K562 (cell line): Measurements from ENCODE around the gene LACTBL1. TPM values are rescaled to one million over a fixed set of nuclear protein-coding genes. Genes with fewer than 3 reads are reported as not detected.

Experiments used
- ATAC-seq: fragments of 200-7000 bp; cut with Tn5 transposase; 3 replicates; pipeline ENCODE4 v1.9.1; 2020; ENCODE audit warnings: moderate library complexity
- BruUV-seq: library from RNA; stranded (reverse); fragments of 400-500 nt; replicated peaks from 2 replicates; lab custom pipeline; 2021; lab: Mats Ljungman, UMichigan
- CTCF ChIA-PET: fragments of 300-600 bp; formaldehyde crosslinking; extraction: SDS; loops from one replicate; lab custom pipeline; 2021; ENCODE audit warnings: low intra/inter-chr PET ratio; lab: Yijun Ruan, JAX
- POLR2A ChIA-PET: fragments of 300-600, 350-650 bp; sonication (Branson Sonifier 250); formaldehyde crosslinking; extraction: SDS; loops from one replicate; lab custom pipeline; 2021; ENCODE audit warnings: antibody characterized with exemption, inconsistent platforms; lab: Yijun Ruan, JAX
- DNase-seq, 4 experiments: peaks; one replicate each; pipeline versions ENCODE4 v3.0.0 to v3.0.0-alpha.2; 2011 to 2018; ENCODE audit warnings: low spot score in 3 of 4, mixed read lengths in 3 of 4; ENCODE audit errors: extremely low read depth in 1 of 4
- FAIRE-seq: peaks from 2 replicates; lab custom pipeline; 2011; peaks lifted over from hg19 to GRCh38; lab: Jason Lieb, UNC
- H2AFZ ChIP-seq: 2 replicates; pipeline ENCODE4 v1.6.0; 2011; ENCODE audit warnings: low read depth, low read length, control low read depth, inconsistent platforms
- H3K27ac ChIP-seq: fragments of 200-600 bp; 3 replicates; pipeline ENCODE4 v1.8.0; 2011; ENCODE audit warnings: low read depth, mild to moderate bottlenecking, control low read depth, inconsistent platforms, low read length, moderate library complexity, mixed read lengths; ENCODE audit errors: extremely low read depth
- H3K27me3 ChIP-seq, 2 experiments: fragments of 300-600 bp in 1 of 2; 2 replicates in 1 of 2; 3 replicates in 1 of 2; pipeline versions ENCODE4 v1.6.0 to v1.8.0; 2011; ENCODE audit warnings: inconsistent platforms in 2 of 2, low read length in 2 of 2, mild to moderate bottlenecking in 1 of 2, mixed read lengths in 1 of 2, moderate library complexity in 1 of 2; ENCODE audit not compliant: control insufficient read depth in 2 of 2, insufficient read depth in 2 of 2
- H3K36me3 ChIP-seq: fragments of 300-600 bp; 3 replicates; pipeline ENCODE4 v1.8.0; 2011; ENCODE audit warnings: mild to moderate bottlenecking, low read length, inconsistent platforms; ENCODE audit not compliant: control insufficient read depth, insufficient read depth
- H3K4me1 ChIP-seq, 2 experiments: fragments of 200-600 bp in 1 of 2; replicated peaks in 1 of 2; 2 replicates in 1 of 2; 3 replicates in 1 of 2; pipeline versions ENCODE4 v1.5.1 to v1.8.0; 2011; ENCODE audit warnings: inconsistent platforms in 2 of 2, low read length in 2 of 2, mild to moderate bottlenecking in 1 of 2, mixed read lengths in 1 of 2, moderate library complexity in 1 of 2; ENCODE audit not compliant: control insufficient read depth in 2 of 2, insufficient read depth in 2 of 2
- H3K4me2 ChIP-seq: 2 replicates; pipeline ENCODE4 v1.6.1; 2011; ENCODE audit warnings: low read length, control low read depth, inconsistent platforms, mixed read lengths; ENCODE audit not compliant: insufficient read depth
- H3K4me3 ChIP-seq: fragments of 200-600 bp; sonication (generic), shearing (Covaris generic); 2 replicates; pipeline ENCODE4 v1.5.1; 2016; ENCODE audit warnings: control low read depth, inconsistent platforms
- H3K79me2 ChIP-seq: fragments of 200-600 bp; 3 replicates; pipeline ENCODE4 v1.8.0; 2011; ENCODE audit warnings: low read length, inconsistent platforms; ENCODE audit not compliant: control insufficient read depth, insufficient read depth
- H3K9ac ChIP-seq, 2 experiments: 2 replicates each; pipeline versions ENCODE4 v1.6.0 to v1.6.1; 2011; ENCODE audit warnings: low read depth in 2 of 2, low read length in 2 of 2, control low read depth in 1 of 2, inconsistent platforms in 1 of 2, mild to moderate bottlenecking in 1 of 2, mixed read lengths in 1 of 2; ENCODE audit not compliant: insufficient read depth in 1 of 2
- H3K9me1 ChIP-seq: one replicate; pipeline ENCODE4 v1.6.0; 2011; ENCODE audit warnings: inconsistent platforms, mild to moderate bottlenecking, low read length, moderate library complexity; ENCODE audit not compliant: control insufficient read depth, insufficient read depth
- H3K9me3 ChIP-seq: replicated peaks from 2 replicates; pipeline ENCODE4 v1.5.1; 2011; ENCODE audit warnings: low read depth, low read length, inconsistent platforms; ENCODE audit not compliant: control insufficient read depth, insufficient read depth
- H4K20me1 ChIP-seq: replicated peaks from 2 replicates; pipeline ENCODE4 v1.6.1; 2011; ENCODE audit warnings: low read length, inconsistent platforms, mixed read lengths; ENCODE audit not compliant: control insufficient read depth, insufficient read depth
- BCLAF1 ChIP-seq, 2 experiments: fragments of 450-650 bp in 1 of 2; IDR thresholded peaks; 2 replicates each; pipeline ENCODE4 v1.6.1; 2011 to 2017; ENCODE audit warnings: low read depth in 2 of 2, antibody characterized with exemption in 1 of 2, borderline replicate concordance in 1 of 2, low read length in 1 of 2, mild to moderate bottlenecking in 1 of 2, mixed read lengths in 1 of 2; ENCODE audit not compliant: control insufficient read depth in 1 of 2
- HDGF ChIP-seq: fragments of 450-650 bp; IDR thresholded peaks from 2 replicates; pipeline ENCODE4 v1.6.1; 2016
- KHSRP ChIP-seq: fragments of 450-650 bp; IDR thresholded peaks from 2 replicates; pipeline ENCODE4 v1.6.1; 2017
- LARP7 ChIP-seq: fragments of 450-650 bp; IDR thresholded peaks from 2 replicates; pipeline ENCODE4 v1.6.1; 2016
- NKRF ChIP-seq: fragments of 450-650 bp; IDR thresholded peaks from 2 replicates; pipeline ENCODE4 v1.6.1; 2016; ENCODE audit warnings: borderline replicate concordance
- POLR2AphosphoS2 ChIP-seq: IDR thresholded peaks from 2 replicates; pipeline ENCODE4 v1.6.1; 2012; ENCODE audit warnings: low read length, improper control_type of control experiment
- PPARD ChIP-seq: fragments of 250-450 bp; sonication (Bioruptor Pico); IDR thresholded peaks from 2 replicates; pipeline ENCODE4 v1.8.0; 2022; ENCODE audit warnings: inconsistent platforms, mild to moderate bottlenecking, moderate library complexity
- RERE ChIP-seq: sonication (generic); formaldehyde crosslinking; IDR thresholded peaks from 2 replicates; pipeline ENCODE4 v1.8.0; 2023; ENCODE audit warnings: missing genetic modification reagents, mild to moderate bottlenecking, borderline replicate concordance
- TGIF2 ChIP-seq: sonication (generic); formaldehyde crosslinking; IDR thresholded peaks from 2 replicates; pipeline ENCODE4 v1.8.1; 2022; ENCODE audit warnings: mild to moderate bottlenecking, missing genetic modification reagents, moderate library complexity
- ZNF589 ChIP-seq: fragments of 200-800 bp; sonication (Bioruptor generic); IDR thresholded peaks from 2 replicates; pipeline ENCODE4 v1.6.1; 2016; ENCODE audit warnings: low read depth, missing genetic modification characterization, missing compliant biosample characterization
- ZNF655 ChIP-seq: fragments of 250-450 bp; sonication (Bioruptor Pico); IDR thresholded peaks from 2 replicates; pipeline ENCODE4 v1.5.0; 2021
- WGBS: fragments of 100-300 bp; shearing (Covaris generic); methylation state at CpG from one replicate; pipeline ENCODE4 v1.1.6; 2016; ENCODE audit warnings: low coverage, mixed read lengths; ENCODE audit not compliant: insufficient coverage; ENCODE audit errors: missing lambda C conversion rate; 5-methylcytosine and 5-hydroxymethylcytosine counted together
- in situ Hi-C: fragments of 300-500 bp; cut with MboI; formaldehyde crosslinking; loops from 4 replicates; pipeline ENCODE4 v1.15.0; 2018; ENCODE audit warnings: inconsistent platforms, mixed read lengths
- intact Hi-C: fragments of 100-400 bp; cut with micrococcal nuclease; formaldehyde crosslinking; loops from 2 replicates; pipeline ENCODE4 v1.14.2; 2022
- polyA plus RNA-seq, 8 experiments: library from polyadenylated mRNA; depleted of rRNA in 4 of 8; stranded (reverse) in 5 of 8; unstranded in 3 of 8; fragments of >200 nt; fragmentation: Nextera tagmentation in 2 of 8; fragmentation: Illumina TruSeq in 1 of 8; extraction: Ambion mirVana in 2 of 8; extraction: Trizol in 1 of 8; gene quantifications; 2 replicates each; pipeline versions ENCODE4 v1.2.1 to v1.2.3, GENCODE V29; 2011 to 2014; ENCODE audit warnings: inconsistent platforms in 1 of 8, missing spikeins in 1 of 8
- total RNA-seq, 7 experiments: library from RNA; depleted of rRNA in 6 of 7; stranded (reverse); fragments of >200 nt in 6 of 7; fragmentation: Illumina TruSeq in 2 of 7; extraction: Trizol in 2 of 7; gene quantifications; 2 replicates each; pipeline versions ENCODE4 v1.2.1 to v1.2.3, GENCODE V29; 2011 to 2021; ENCODE audit warnings: low replicate concordance in 1 of 7

Gene LACTBL1
- total and polyA plus RNA-seq, 9 of the 15 experiments (the other 6 are each of a cell fraction or from before 2014, with no cell fraction given), result not detected

GRCh38 chr1:23021834-23022233 is 49.2 kb upstream of the LACTBL1 start:
- Histone ChIP-seq H3K4me3 (no peak overlapping the region; the same call in 1 of the 2 replicates), H2AFZ (no peak overlapping the region), H4K20me1 (peaks cover 3% of the 10 kb centered on the region; the same call in 1 of the 2 replicates), H3K9ac (no peak overlapping the region), H3K36me3 (peaks cover 13% of the 10 kb centered on the region; the same call in 2 of the 3 replicates), H3K79me2 (peaks cover 80% of the 10 kb centered on the region), H3K4me1 (peaks cover 10 to 11% of the 10 kb centered on the region in 2 experiments), H3K27ac (no peak overlapping the region), H3K27me3 (no peaks in the 10 kb centered on the region), H3K4me2 (0 out of 2 replicates have a peak overlapping the region, but pooled peaks have one; percentile 96), H3K9me3 (peaks cover 14% of the 10 kb centered on the region; the same call in 1 of the 2 replicates), H3K9me1 (no peaks in the 10 kb centered on the region)
- in situ Hi-C loops (no loop called here), intact Hi-C loops (no loop called here)
- WGBS, result 69% methylated on average over 2 of the region's 2 CpGs
- DNase-seq (no peak), FAIRE-seq (no peak), ATAC-seq (no peak)
- ChIA-PET CTCF (no interaction called here), POLR2A (no interaction called here)
- BruUV-seq, result no TSS peak
- TF ChIP-seq RERE (no peak), NKRF (no peak), ZNF589 (CRISPR knock-in tag) (no peak), ZNF655 (CRISPR knock-in tag) (no peak), PPARD (CRISPR knock-in tag) (no peak), TGIF2 (CRISPR knock-in tag) (no peak), HDGF (no peak), LARP7 (no peak), BCLAF1 (IDR thresholded peaks at IDR 0.05; ENCODE audit: borderline replicate concordance in 1 of 2, control insufficient read depth in 1 of 2, low read depth in 2 of 2, low read length in 1 of 2) (0 out of 4 replicates have a peak, but pooled peaks of 1 of the 2 experiments have one; percentile 24), POLR2AphosphoS2 (no peak), KHSRP (no peak)
